ENCODE results near the gene RYR2. TPM values are rescaled to one million over a fixed set of nuclear protein-coding genes. Genes with fewer than 3 reads are reported as not detected.

Gene RYR2
- total and polyA plus RNA-seq, 8 donors = 0.25 to 33.5 (median 2.5) TPM

GRCh38 chr1:237852342-237852741 is 810.4 kb downstream of the RYR2 start:
- no peak for DNase-seq
- Histone ChIP-seq H3K27ac (no peak overlapping the region), H3K9me3 (no peaks in the 10 kb centered on the region), H3K4me1 (no peaks in the 10 kb centered on the region), H3K4me3 (no peak overlapping the region), H3K36me3 (no peaks in the 10 kb centered on the region), H3K27me3 (no peaks in the 10 kb centered on the region)
- 17 to 30% (median 22%) methylated on average over 3 of the region's 3 CpGs for WGBS, 5 donors
- intact Hi-C loops (cut with DNase I; ENCODE audit: low total_unique reads) = no loop called here
- TF ChIP-seq, protein P1, sequence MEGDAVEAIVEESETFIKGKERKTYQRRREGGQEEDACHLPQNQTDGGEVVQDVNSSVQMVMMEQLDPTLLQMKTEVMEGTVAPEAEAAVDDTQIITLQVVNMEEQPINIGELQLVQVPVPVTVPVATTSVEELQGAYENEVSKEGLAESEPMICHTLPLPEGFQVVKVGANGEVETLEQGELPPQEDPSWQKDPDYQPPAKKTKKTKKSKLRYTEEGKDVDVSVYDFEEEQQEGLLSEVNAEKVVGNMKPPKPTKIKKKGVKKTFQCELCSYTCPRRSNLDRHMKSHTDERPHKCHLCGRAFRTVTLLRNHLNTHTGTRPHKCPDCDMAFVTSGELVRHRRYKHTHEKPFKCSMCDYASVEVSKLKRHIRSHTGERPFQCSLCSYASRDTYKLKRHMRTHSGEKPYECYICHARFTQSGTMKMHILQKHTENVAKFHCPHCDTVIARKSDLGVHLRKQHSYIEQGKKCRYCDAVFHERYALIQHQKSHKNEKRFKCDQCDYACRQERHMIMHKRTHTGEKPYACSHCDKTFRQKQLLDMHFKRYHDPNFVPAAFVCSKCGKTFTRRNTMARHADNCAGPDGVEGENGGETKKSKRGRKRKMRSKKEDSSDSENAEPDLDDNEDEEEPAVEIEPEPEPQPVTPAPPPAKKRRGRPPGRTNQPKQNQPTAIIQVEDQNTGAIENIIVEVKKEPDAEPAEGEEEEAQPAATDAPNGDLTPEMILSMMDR (IDR thresholded peaks at IDR 0.05) = no peak
- no peak for TF ChIP-seq POLR2AphosphoS5 (IDR thresholded peaks at IDR 0.05)
- TF ChIP-seq EP300 (IDR thresholded peaks at IDR 0.05) = no peak
- no peak for TF ChIP-seq POLR2A (IDR thresholded peaks at IDR 0.05)

DNA sequence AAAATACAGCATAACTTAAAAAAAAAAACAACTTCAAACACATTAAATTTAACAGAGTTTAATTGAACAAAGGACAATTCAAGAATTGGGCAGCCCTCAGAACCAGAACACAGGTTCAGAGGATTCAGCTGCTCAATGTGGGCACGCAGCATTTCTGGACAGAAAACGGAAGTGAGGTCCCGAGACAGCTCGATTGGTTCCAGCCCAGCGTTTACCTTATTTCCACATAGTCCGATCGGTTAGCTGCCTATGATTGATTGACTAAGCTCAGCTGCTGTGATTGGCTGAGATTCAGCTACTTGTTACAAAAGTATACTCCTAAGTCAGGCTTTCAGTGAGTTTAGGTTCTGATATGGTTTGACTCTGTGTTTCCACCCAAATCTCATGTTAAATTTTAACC is 815.5 kb downstream of the RYR2 start:
- no peak for DNase-seq
- intact Hi-C loops (cut with DNase I; ENCODE audit: low total_unique reads) = no loop called here
- no peak overlapping the region for H3K27ac ChIP-seq
- H3K27me3 ChIP-seq = no peaks in the 10 kb centered on the region
- H3K4me1 ChIP-seq = no peaks in the 10 kb centered on the region
- H3K36me3 ChIP-seq = no peaks in the 10 kb centered on the region
- no peaks in the 10 kb centered on the region for H3K9me3 ChIP-seq
- 80 to 90% (median 82%) methylated on average over 7 of the region's 7 CpGs for WGBS, 5 donors
- H3K4me3 ChIP-seq = no peak overlapping the region
- no peak for TF ChIP-seq EP300 (IDR thresholded peaks at IDR 0.05)
- TF ChIP-seq POLR2AphosphoS5 (IDR thresholded peaks at IDR 0.05) = no peak
- TF ChIP-seq, protein P1 (IDR thresholded peaks at IDR 0.05) = no peak
- TF ChIP-seq POLR2A (IDR thresholded peaks at IDR 0.05) = no peak

DNA sequence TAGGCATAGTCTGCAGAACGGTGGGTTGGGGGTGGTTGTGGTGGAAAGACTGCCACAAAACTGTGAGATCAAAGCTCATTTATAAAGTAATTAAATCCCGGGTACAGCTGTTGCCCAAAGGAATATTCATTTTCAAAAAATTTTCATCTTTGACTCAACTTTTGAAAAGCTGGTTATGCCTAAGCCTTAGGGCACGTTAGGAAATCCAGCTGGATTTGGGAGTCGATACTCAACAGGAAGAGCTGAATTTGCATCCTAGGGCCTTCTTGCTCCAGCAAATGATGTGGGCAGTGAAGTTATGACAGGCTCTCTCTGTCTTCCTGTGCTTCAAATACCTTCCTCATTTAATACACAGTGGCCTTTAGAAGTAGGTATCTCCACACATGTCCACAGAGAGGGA is 817.0 kb downstream of the RYR2 start:
- TF ChIP-seq, protein P1 (IDR thresholded peaks at IDR 0.05) = no peak
- TF ChIP-seq EP300 (IDR thresholded peaks at IDR 0.05) (no peak), POLR2AphosphoS5 (IDR thresholded peaks at IDR 0.05) (no peak), POLR2A (IDR thresholded peaks at IDR 0.05) (no peak)
- Histone ChIP-seq H3K4me1 (peaks cover 0 to 1% (median under 1%) of the 10 kb centered on the region in 4 donors), H3K9me3 (no peaks in the 10 kb centered on the region), H3K36me3 (no peaks in the 10 kb centered on the region), H3K4me3 (no peak overlapping the region), H3K27me3 (no peaks in the 10 kb centered on the region), H3K27ac (no peak overlapping the region)
- intact Hi-C loops (cut with DNase I; ENCODE audit: low total_unique reads) = no loop called here
- DNase-seq = no peak
- 55 to 64% (median 59%) methylated on average over 4 of the region's 4 CpGs for WGBS, 5 donors

DNA sequence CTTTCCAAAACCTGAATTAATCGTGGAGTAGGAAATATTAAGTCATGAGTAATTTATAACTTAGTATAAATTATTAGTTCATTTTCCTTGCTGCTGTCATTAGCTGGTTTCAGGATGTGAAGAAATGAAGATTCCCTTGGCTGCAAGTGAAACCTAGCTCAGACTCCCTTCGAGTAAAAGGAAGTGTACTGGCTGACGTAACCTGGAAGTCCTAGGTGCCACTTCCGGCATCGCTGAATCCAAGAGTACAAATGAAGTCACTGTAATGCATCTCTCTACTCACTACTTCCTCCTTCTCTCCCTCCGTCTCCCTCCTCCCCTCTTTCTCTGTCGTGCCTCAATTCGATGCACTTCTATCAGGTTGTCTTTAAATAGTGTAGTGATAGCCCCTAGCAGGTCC is 820.0 kb downstream of the RYR2 start:
- 72 to 87% (median 85%) methylated on average over 8 of the region's 8 CpGs for WGBS, 5 donors
- intact Hi-C loops (cut with DNase I; ENCODE audit: low total_unique reads) = no loop called here
- Histone ChIP-seq H3K27me3 (no peaks in the 10 kb centered on the region), H3K4me3 (no peak overlapping the region), H3K4me1 (peaks cover 0 to 9% (median 4%) of the 10 kb centered on the region in 4 donors), H3K36me3 (no peaks in the 10 kb centered on the region), H3K27ac (no peak overlapping the region), H3K9me3 (no peaks in the 10 kb centered on the region)
- no peak for DNase-seq
- TF ChIP-seq POLR2AphosphoS5 (IDR thresholded peaks at IDR 0.05) (no peak), POLR2A (IDR thresholded peaks at IDR 0.05) (no peak), EP300 (IDR thresholded peaks at IDR 0.05) (no peak)
- TF ChIP-seq, protein P1 (IDR thresholded peaks at IDR 0.05) = no peak
